ENCODE measurements around the gene IGF2R.

The IGF2R gene

DNA sequence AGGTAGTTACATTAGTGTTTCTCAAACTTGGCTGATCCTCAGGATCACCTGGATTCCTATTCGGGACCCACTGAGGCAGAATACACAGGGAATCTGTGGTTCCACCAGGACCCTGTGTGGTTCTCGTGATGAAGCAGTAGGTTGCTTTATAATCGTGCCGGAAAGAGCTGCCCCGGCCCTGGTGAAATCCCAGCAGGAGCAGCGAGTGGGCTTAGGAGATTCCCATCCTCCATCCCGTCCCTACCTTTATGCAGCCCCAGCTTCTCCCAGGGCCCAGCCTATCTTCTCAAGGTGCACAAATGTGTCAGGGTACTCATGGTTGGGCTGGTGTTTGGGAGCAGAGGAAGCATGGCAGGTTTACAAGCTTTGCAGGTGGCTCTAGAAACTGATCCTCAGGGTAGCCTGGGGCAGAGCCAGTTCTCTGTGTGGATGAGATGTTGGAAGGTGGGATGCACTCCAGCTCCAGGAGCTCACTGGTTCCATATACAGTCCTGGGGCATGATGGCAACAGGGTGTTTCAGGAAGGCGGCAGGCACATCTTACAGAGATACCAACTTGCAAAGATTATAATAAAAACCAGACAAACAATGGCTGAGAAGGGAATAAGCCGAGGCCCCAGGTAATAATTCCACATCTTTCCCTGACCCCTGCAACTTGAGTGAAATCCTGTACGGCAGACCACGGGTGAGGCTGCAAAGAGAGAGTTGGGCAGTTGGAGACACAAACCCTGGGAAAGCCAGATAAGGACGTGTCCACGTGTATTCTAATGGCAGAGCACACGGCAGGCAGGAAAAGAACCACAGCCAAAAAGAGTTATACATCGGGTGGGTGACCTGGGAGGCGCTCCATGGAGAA, 158.6 kb downstream of the IGF2R start:
- no peak overlapping the region for H3K4me3 ChIP-seq (ENCODE audit: low read depth, low read length)
- TF ChIP-seq, protein P1, sequence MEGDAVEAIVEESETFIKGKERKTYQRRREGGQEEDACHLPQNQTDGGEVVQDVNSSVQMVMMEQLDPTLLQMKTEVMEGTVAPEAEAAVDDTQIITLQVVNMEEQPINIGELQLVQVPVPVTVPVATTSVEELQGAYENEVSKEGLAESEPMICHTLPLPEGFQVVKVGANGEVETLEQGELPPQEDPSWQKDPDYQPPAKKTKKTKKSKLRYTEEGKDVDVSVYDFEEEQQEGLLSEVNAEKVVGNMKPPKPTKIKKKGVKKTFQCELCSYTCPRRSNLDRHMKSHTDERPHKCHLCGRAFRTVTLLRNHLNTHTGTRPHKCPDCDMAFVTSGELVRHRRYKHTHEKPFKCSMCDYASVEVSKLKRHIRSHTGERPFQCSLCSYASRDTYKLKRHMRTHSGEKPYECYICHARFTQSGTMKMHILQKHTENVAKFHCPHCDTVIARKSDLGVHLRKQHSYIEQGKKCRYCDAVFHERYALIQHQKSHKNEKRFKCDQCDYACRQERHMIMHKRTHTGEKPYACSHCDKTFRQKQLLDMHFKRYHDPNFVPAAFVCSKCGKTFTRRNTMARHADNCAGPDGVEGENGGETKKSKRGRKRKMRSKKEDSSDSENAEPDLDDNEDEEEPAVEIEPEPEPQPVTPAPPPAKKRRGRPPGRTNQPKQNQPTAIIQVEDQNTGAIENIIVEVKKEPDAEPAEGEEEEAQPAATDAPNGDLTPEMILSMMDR (IDR thresholded peaks at IDR 0.05; ENCODE audit: low read depth, low read length), result no peak

DNA sequence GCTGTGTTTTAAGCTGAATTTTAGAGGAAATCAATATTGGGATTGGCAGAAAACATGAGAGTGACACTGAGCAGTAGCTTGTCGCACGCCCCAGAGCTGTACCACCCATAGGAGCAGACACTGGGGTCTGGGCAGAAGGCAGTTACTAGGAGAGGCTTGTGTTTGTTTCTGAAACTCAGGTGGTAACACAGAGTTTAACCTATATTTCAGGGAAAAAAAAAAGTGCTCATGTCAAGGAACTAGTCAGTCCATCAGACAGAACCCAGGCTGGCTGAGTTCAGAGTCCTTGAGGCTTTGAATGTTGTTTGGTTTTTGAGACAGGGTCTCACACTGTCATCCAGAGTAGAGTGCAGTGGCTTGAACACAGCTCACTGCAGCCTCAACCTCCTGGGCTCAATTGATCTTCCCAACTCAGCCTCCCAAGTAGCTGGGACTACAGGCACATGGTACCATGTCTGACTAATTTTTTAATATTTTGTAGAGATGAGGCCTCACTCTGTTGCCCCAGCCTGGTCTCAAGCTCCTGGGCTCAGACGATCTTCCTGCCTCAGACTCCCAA, 159.3 kb downstream of the IGF2R start:
- TF ChIP-seq, protein P1 (IDR thresholded peaks at IDR 0.05; ENCODE audit: low read depth, low read length), result no peak
- no peak overlapping the region for H3K4me3 ChIP-seq (ENCODE audit: low read depth, low read length)

DNA sequence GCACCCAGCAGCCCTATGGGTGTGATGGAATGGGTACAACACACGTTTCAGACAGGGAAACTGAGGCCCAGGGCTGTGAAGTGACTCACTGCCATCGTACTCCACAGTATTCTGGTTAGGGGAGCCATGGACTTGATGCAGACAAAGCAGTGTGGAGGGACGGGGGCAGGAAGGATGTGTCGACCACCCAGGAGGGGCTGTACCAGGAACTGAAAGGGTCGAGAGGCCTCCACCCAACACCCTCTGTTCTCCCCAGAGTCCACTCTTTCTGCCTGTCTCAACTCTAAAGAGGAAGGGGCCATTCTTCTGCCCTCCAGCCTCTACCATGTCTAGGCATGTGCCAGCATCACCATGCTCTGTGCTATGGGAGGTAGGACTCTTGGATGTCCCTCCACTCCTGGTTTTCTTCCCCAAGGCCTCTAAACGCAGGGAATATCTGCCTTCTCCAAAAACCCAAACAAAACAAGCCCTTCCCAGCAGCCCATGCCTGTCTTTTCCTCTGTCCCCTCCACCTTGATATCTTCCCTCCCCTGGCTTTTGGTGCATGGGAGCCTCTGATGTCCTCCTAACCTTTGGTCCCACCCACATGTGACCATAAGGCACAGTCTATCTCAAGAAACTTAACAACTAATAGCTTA, 160.1 kb downstream of the IGF2R start:
- TF ChIP-seq, protein P1 (IDR thresholded peaks at IDR 0.05; ENCODE audit: low read depth, low read length), result no peak

DNA sequence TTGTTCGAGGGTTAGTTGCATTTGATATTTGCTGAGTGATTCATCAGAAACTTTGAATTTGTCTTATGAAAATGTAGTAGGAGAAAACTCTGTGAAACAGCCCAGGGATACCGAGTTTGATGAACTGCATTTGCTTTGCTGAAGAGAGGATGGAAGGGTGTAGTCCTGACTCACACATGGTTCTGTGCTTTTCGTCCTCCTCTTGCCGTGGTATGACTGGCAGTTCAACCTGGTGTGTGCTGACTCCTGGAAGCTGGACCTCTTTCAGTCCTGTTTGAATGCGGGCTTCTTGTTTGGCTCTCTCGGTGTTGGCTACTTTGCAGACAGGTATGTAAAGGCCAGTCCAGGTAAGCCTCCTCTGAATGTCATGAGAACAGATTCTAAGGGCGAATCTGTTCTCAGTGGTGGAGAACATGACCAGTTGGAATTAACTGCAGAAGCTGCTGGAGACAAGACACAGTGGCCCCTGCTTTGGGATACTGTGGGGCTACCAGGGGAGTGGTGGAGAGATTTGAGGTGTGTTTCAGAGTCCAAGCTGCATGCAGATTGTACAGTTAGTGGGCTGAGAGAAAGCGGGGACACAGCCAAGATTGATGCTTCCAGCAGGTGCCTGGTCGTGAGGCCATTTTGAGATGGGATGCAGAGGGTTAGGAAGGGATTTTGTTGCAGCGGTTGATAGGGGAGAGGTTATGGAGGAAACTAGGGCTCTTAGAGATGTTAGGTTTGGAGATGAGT, 161.2 kb downstream of the IGF2R start:
- TF ChIP-seq, protein P1 (IDR thresholded peaks at IDR 0.05; ENCODE audit: low read depth, low read length), result no peak
- H3K4me3 ChIP-seq (ENCODE audit: low read depth, low read length), result no peak overlapping the region

More for the DNA sequence above, 160.1 kb downstream of the IGF2R start:
- no peak overlapping the region for H3K4me3 ChIP-seq (ENCODE audit: low read depth, low read length)

DNA sequence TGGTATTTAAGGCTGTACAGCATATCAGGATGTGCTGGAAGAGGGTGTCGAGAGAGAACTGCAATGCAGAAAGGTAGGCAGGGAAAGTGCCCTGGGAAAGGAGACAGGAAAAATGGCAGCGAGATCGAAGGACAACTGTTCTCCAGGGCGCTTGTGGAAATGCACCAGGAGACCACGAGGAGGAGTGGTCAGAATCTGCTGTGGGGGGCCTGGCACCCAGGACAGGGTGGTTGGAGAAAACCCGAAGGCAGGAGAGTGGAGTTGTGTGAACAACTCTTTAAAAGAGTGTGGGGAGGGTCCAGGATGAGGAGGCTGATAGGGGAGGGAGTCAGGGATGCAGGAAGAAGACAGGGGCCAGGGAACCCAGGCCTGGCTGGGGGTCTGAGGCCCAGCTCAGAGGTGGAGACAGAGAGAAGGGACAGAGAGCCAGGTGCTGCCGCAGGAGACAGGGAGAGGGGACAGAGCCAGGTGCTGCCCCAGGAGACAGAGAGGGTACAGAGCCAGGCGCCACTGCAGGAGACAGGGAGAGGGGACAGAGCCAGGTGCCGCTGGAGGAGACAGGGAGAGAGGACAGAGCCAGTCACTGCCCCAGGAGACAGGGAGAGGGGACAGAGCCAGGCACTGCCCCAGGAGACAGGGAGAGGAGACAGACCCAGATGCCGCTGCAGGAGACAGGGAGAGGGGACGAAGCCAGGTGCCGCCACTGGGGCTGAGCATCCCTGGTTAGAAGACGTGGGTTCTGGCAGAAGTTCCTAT, 162.0 kb downstream of the IGF2R start:
- TF ChIP-seq, protein P1 (IDR thresholded peaks at IDR 0.05; ENCODE audit: low read depth, low read length), result no peak
- H3K4me3 ChIP-seq (ENCODE audit: low read depth, low read length), result no peak overlapping the region

DNA sequence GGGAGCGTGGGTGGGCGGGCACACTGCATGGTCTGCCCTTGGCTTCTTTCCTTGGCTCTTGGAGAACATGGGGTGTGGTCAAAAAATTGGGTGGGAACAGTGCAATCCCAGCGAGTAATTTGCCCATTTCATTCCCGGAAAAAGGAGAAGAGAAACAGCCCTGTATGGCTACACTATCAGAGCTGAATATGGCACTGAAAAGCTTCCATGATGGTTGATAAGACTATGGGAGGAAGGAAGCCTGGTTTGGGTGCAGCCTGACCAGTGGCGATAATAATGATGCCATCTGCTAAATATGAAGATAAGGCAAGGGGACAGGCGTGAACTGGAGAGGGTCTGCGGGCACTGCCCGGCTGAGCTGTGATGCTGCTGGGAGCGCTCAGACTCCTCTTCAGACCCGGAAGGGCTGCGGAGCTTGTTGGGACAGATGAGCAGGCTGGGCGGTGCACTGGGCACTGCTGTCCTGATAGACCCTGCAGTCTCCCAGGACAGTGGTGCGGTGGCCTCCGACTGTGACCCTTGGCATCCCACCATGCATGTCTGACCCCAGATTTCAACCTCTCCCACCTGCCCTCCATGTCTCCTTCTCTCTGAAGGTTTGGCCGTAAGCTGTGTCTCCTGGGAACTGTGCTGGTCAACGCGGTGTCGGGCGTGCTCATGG, 162.9 kb downstream of the IGF2R start:
- TF ChIP-seq, protein P1 (IDR thresholded peaks at IDR 0.05; ENCODE audit: low read depth, low read length), result no peak
- H3K4me3 ChIP-seq (ENCODE audit: low read depth, low read length), result no peak overlapping the region

Data from WI38 (cell line).